Astrocyte (in vitro differentiated cells and primary cell): ENCODE results near the gene SLC43A2. TPM values are rescaled to one million over a fixed set of nuclear protein-coding genes. Genes with fewer than 3 reads are reported as not detected.

ENCODE experiments used
- total RNA-seq: library from RNA; stranded (reverse); gene quantifications from 2 replicates; pipeline ENCODE4 v1.2.1, GENCODE V29; 2021

Gene SLC43A2
- total RNA-seq, 1 donor from 2014 or later, result 17.9 TPM

Other genes with a start within 250 kb of the SLC43A2 start
- 756 and 771 TPM in 2 replicates for gene YWHAE, start 228.6 kb downstream of the SLC43A2 start, total RNA-seq
- 81.1 and 83.5 TPM in 2 replicates for gene CRK, start 172.6 kb downstream of the SLC43A2 start, total RNA-seq
- gene MYO1C, start 136.1 kb downstream of the SLC43A2 start, total RNA-seq, result 132 and 134 TPM in 2 replicates
- gene INPP5K, start 112.2 kb downstream of the SLC43A2 start, total RNA-seq, result 26.4 and 26.7 TPM in 2 replicates
- gene PITPNA, start 66.0 kb downstream of the SLC43A2 start, total RNA-seq, result 69.1 and 79.3 TPM in 2 replicates
- 2.9 and 3.9 TPM in 2 replicates for gene SCARF1, start 16.9 kb upstream of the SLC43A2 start, total RNA-seq
- gene RILP, start 21.0 kb upstream of the SLC43A2 start, total RNA-seq, result 7.5 and 7.8 TPM in 2 replicates
- gene PRPF8, start 56.0 kb upstream of the SLC43A2 start, total RNA-seq, result 202 TPM in 2 replicates
- gene TLCD2, start 81.5 kb upstream of the SLC43A2 start, total RNA-seq, result 5.9 and 6.0 TPM in 2 replicates
- gene WDR81, start 95.9 kb upstream of the SLC43A2 start, total RNA-seq, result 12.3 and 13.9 TPM in 2 replicates
- gene SERPINF2, start 114.0 kb upstream of the SLC43A2 start, total RNA-seq, result 0.11 and 0.29 TPM in 2 replicates
- 26.6 and 43.8 TPM in 2 replicates for gene SERPINF1, start 133.2 kb upstream of the SLC43A2 start, total RNA-seq
- gene SMYD4, start 201.1 kb upstream of the SLC43A2 start, total RNA-seq, result 8.6 and 10.7 TPM in 2 replicates
- gene RPA1, start 201.2 kb upstream of the SLC43A2 start, total RNA-seq, result 62.6 and 68.8 TPM in 2 replicates